KOPT-K1 (cell line): ENCODE data around the gene VWDE.

ENCODE experiments used
- H3K27ac ChIP-seq: fragments of 200-600 bp; sonication (generic); 2 replicates; pipeline ENCODE4 v1.5.1; 2016; ENCODE audit warnings: antibody characterized with exemption, mild to moderate bottlenecking, low read depth, low read length; ENCODE audit not compliant: poor library complexity, severe bottlenecking
- H3K36me3 ChIP-seq: fragments of 200-600 bp; sonication (generic); 2 replicates; pipeline ENCODE4 v1.5.1; 2017; ENCODE audit warnings: antibody characterized with exemption, mild to moderate bottlenecking, low read length, moderate library complexity; ENCODE audit not compliant: insufficient read depth
- H3K9me3 ChIP-seq: fragments of 200-600 bp; sonication (generic); 2 replicates; pipeline ENCODE4 v1.5.1; 2017; ENCODE audit warnings: antibody characterized with exemption, low read length, mild to moderate bottlenecking; ENCODE audit not compliant: insufficient read depth, poor library complexity, severe bottlenecking

VWDE gene

DNA sequence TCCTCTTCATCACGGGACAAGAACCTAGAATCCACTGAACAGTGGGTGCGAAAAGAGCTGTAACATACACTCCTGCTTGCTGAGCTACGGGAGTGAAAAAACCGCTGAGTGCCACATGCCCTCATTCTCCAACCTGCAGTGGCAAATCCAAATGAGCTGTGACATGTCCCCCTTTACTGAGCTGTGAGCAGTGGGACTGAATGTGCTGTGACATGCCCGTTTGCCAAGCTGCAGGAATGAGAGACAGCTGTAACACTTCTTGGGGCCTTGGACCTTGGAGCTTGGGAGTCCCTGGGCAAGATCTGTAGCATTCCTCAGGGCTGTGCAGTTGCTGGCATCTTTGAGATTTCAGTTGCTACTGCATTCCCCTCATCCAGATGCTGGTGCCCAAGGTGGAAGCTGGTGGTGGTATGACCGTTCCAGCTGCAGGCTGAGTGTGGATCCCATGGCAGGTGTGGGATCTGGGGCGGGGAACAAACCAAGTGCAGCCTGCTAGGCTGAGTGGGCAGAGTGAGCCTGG is 107.6 kb downstream of the VWDE start:
- Histone ChIP-seq H3K36me3 (no peaks in the 10 kb centered on the region), H3K9me3 (peaks cover 35% of the 10 kb centered on the region), H3K27ac (no peak overlapping the region)

DNA sequence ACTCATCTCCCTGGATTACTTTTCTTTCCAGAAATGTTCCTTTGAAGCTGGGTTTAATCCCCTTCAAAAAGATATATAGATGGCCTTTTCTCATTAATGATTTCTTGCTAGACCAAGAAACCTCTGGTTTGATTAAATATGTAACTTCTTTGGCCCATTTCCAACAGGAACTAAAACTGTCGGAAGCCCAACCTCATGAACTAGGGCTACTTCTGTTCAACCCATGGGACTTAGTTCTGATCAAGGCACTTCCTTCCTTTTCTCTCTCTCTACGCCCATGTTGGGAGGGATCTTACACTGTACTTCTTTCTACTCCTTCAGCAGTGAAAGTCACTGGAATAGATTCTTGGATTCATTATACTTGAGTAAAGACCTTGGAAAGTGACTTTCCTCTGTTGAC is 109.0 kb downstream of the VWDE start:
- Histone ChIP-seq H3K27ac (no peak overlapping the region), H3K9me3 (peaks cover 45% of the 10 kb centered on the region), H3K36me3 (no peaks in the 10 kb centered on the region)

DNA sequence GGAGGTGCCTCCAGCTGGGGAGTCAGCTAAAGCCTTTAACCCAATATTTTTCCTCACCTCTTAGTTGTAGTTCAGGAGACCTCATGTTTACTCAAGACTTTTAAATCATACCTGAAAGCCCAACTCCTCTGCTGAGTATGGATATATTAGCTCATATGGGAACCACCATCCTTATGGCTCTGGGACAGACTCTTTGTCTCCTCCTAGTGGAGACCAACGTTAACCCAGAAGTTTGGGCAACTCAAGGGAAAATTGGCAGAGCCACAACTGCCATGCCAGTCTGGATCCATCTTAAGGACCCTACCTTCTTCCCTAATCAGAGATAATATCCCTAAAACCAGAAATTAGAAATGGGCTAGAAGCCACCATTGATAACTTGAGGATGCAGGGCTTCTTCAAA is 111.8 kb downstream of the VWDE start:
- no peak overlapping the region for H3K27ac ChIP-seq
- peaks cover 45% of the 10 kb centered on the region for H3K9me3 ChIP-seq
- no peaks in the 10 kb centered on the region for H3K36me3 ChIP-seq

DNA sequence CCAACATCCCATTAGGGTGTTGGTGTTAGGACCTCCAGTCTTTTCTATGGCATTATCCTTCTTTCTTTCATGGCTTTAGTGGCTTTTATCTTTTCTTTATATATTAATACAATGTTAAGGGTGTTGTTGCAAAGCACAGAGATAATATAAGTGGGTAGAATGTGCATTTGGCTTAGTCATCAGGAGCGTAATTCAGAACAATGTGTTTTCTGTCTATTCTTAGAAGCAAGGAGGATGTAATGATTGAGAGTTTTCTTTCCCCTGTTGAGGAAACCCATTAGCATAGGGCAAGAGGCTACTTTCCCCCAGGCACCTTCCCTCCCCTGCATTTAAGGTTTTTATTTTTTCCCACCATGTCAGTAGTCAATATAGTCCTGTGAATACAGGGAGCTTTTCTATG is 112.9 kb downstream of the VWDE start:
- H3K27ac ChIP-seq: no peak overlapping the region
- H3K9me3 ChIP-seq: peaks cover 38% of the 10 kb centered on the region
- no peaks in the 10 kb centered on the region for H3K36me3 ChIP-seq

DNA sequence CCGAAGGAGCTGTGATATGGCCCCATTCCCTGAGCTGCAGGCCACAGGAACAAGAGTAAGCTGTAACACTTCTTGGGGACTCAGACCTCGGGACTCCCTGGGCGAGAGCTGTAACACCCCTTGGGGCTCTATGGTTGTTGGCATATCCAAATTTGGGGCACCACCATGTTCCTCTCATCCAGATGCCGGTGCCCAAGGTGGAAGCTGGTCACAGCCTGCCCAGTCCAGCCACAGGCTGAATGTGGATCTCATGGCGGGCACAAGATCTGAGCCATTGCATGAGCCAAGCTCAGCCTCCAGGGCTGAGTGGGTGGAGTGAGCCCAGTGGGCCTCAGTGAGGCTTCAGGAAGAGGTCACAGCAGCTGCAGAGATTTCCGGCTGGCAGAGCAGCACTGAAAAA is 113.7 kb downstream of the VWDE start:
- peaks cover 33% of the 10 kb centered on the region for H3K9me3 ChIP-seq
- no peak overlapping the region for H3K27ac ChIP-seq
- no peaks in the 10 kb centered on the region for H3K36me3 ChIP-seq

DNA sequence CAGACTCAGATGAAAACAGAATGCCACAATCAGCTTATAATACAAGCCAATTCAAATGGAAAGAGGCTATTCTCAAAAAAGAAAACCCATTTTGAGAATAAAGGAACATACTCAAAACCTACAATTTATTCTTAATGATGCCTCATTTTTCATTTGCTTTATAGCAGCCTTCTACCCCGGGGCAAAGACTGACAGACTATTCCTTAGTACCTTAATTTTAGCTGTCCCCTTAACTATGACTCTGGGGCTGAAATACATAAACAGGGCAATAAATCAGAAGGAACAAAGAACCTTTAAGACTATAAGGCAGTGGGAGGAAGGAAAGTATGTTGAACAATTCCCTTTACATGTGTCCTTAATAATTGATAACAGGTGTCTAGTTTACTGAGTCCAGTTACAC is 115.8 kb downstream of the VWDE start:
- Histone ChIP-seq H3K9me3 (peaks cover 33% of the 10 kb centered on the region), H3K27ac (no peak overlapping the region), H3K36me3 (no peaks in the 10 kb centered on the region)

DNA sequence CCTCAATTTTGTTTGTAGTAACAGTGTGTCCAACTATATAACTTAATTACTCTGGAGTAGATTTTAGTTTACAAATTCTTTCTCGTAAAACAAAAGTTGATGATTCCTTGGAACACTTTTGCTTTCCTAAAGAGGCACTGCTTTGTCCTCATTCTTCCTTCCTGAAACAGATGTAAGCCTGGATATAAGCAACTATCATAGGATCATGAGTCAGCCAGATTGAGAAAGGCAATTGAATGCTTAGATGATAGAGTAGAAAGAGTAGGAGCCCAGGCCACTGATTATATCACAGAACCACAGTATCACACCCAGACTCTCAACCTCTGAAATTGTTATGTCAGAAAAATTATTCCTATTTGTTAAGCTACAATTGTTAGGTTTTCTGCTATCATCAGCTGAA is 122.6 kb downstream of the VWDE start:
- H3K36me3 ChIP-seq: no peaks in the 10 kb centered on the region
- no peak overlapping the region for H3K27ac ChIP-seq
- H3K9me3 ChIP-seq: peaks cover 10% of the 10 kb centered on the region
